Transverse colon (tissue), 3 donors: Measurements from ENCODE around the gene BACE1.

ENCODE experiments used
- EP300 ChIP-seq: sonication (generic); formaldehyde crosslinking; IDR thresholded peaks from one replicate; pipeline ENCODE4 v1.6.1; 2017; ENCODE audit warnings: antibody characterized with exemption, low read depth
- POLR2A ChIP-seq: fragments of 450-650 bp; IDR thresholded peaks from one replicate; pipeline ENCODE4 v1.6.1; 2016; ENCODE audit warnings: antibody characterized with exemption, mild to moderate bottlenecking, moderate library complexity
- TF ChIP-seq, protein P1 (sequence below), 5 experiments: fragments of 200-600 bp in 3 of 5; fragments of 450-650 bp in 2 of 5; sonication (generic) in 3 of 5; IDR thresholded peaks; 1 replicate in 2 of 5; 2 replicates in 3 of 5; pipeline ENCODE4 v1.5.1; 2016 to 2017; ENCODE audit warnings: antibody characterized with exemption in 5 of 5, inconsistent platforms in 3 of 5, mild to moderate bottlenecking in 2 of 5, moderate library complexity in 1 of 5

DNA sequence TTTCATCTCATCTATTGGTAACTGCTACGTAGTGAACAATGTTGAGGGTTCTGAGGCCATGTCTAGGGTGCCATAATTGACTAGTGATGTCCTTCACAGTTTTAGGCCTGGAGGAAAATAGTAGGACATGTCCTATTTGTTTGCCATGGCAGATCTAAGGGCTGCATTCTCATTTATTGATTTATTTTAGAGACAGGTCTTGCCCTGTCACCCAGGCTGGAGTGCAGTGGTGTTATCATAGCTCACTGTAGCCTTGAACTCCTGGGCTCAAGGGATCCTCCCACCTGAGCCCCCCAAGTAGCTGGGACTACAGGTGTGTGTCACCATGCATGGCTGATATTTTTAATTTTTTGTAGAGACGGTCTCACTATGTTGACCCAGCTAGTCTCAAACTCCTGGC lies 16.8 kb upstream of the BACE1 start:
- TF ChIP-seq POLR2A (no peak), EP300 (no peak)
- TF ChIP-seq, protein P1, sequence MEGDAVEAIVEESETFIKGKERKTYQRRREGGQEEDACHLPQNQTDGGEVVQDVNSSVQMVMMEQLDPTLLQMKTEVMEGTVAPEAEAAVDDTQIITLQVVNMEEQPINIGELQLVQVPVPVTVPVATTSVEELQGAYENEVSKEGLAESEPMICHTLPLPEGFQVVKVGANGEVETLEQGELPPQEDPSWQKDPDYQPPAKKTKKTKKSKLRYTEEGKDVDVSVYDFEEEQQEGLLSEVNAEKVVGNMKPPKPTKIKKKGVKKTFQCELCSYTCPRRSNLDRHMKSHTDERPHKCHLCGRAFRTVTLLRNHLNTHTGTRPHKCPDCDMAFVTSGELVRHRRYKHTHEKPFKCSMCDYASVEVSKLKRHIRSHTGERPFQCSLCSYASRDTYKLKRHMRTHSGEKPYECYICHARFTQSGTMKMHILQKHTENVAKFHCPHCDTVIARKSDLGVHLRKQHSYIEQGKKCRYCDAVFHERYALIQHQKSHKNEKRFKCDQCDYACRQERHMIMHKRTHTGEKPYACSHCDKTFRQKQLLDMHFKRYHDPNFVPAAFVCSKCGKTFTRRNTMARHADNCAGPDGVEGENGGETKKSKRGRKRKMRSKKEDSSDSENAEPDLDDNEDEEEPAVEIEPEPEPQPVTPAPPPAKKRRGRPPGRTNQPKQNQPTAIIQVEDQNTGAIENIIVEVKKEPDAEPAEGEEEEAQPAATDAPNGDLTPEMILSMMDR (IDR thresholded peaks at IDR 0.05): no peak
